ENCODE data around the gene IFI30. TPM values are rescaled to one million over a fixed set of nuclear protein-coding genes. Genes with fewer than 3 reads are reported as not detected.

Gene IFI30
- total and polyA plus RNA-seq, 7 donors: 9.1 to 412 (median 45.7) TPM

- WGBS, 2 donors: 3 to 5% methylated on average over 46 of the region's 46 CpGs
- intact Hi-C loops (cut with DNase I): loop anchor here (1.0 to 5.0 kb wide), 2 partner anchors 11 to 41 kb away; partner anchors contain the start of genes PIK3R2 and RAB3A
Observed at GRCh38 chr19:18193388-18194180, 20.0 kb downstream of the IFI30 start.

DNA sequence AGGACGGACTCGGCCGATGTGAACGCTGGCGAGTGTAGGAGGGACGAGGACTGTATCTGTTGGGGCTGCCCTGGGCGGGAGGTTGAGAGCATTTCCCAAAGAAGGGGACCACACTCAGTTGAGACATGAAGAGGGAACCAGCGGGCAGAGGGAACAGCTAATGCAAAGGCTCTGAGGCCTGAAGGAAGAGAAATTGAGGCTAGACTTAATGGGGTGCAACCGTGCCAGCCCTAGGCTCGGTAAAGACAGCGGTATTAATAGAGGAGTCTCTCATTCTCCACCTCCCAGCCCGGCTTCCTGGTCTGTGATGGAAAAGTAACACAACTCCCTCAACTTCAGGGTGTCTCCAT is 20.5 kb downstream of the IFI30 start:
- WGBS, 2 donors: 54 to 71% methylated on average over 12 of the region's 12 CpGs
- Histone ChIP-seq H3K9me3 (no peaks in the 10 kb centered on the region), H3K4me1 (peaks cover 0 to 31% (median 24%) of the 10 kb centered on the region in 4 donors), H3K36me3 (peaks cover 0 to 34% (median 3%) of the 10 kb centered on the region in 4 donors), H3K27ac (peak overlapping the region; percentile 94 to 98 (median 96)), H3K4me3 (peak overlapping the region in 3 of 4 donors; percentile 82 to 91 (median 85)), H3K27me3 (no peaks in the 10 kb centered on the region)
- intact Hi-C loops (cut with DNase I): loop anchor here (5.0 kb wide), 1 partner anchor 42 kb away; the partner anchor contains the start of gene PIK3R2
- TF ChIP-seq CTCF (IDR thresholded peaks at IDR 0.05) (no peak), EP300 (IDR thresholded peaks at IDR 0.05) (no peak), POLR2AphosphoS5 (IDR thresholded peaks at IDR 0.05) (no peak), POLR2A (IDR thresholded peaks at IDR 0.05) (no peak)
- DNase-seq: no peak

More at GRCh38 chr19:18193388-18194180, 20.0 kb downstream of the IFI30 start:
- no peak for TF ChIP-seq EP300 (IDR thresholded peaks at IDR 0.05)
- no peak for TF ChIP-seq POLR2A (IDR thresholded peaks at IDR 0.05)
- no peak for TF ChIP-seq POLR2AphosphoS5 (IDR thresholded peaks at IDR 0.05)
- TF ChIP-seq CTCF (IDR thresholded peaks at IDR 0.05): no peak
- Histone ChIP-seq H3K4me3 (peak overlapping the region; percentile 75 to 91 (median 84)), H3K27me3 (no peaks in the 10 kb centered on the region), H3K27ac (peak overlapping the region; percentile 94 to 98 (median 96)), H3K4me1 (peaks cover 0 to 31% (median 24%) of the 10 kb centered on the region in 4 donors), H3K9me3 (no peaks in the 10 kb centered on the region), H3K36me3 (peaks cover 0 to 28% (median 3%) of the 10 kb centered on the region in 4 donors)
- peak; percentile 79 for DNase-seq

DNA sequence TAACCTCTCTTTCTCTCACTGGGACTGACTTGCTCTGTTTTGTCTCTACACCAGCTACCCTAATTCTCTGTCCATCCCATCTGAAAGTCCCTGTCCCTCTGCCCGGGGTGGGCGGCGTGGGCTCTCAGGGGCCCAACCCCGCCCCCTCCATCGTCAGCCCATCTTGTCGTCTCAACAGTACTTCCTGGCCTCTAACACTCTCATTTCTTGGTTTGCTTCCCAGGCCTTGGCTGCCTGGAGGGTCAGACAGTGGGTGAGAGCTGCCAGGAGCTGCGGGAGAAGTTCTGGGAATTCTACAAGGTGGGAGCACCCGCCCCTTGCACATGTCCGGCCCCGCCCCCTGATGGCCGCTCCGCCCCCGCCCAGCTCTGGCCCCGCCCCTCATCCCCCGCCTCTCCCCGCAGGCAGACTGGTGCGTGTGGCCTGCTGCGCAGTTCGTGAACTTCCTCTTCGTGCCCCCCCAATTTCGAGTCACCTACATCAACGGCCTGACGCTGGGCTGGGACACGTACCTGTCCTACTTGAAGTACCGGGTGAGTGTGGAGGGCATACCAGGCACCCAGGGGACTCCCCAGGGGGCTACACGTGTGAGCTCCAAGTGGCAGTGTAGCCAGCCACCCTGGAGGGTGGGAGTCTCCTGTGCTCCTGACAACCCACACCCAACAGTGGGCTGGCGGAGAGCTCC is 21.1 kb downstream of the IFI30 start:
- peak overlapping the region; percentile 18 to 91 (median 50) for H3K4me3 ChIP-seq
- H3K36me3 ChIP-seq: peaks cover 0 to 39% (median 6%) of the 10 kb centered on the region in 4 donors
- no peaks in the 10 kb centered on the region for H3K27me3 ChIP-seq
- H3K4me1 ChIP-seq: peaks cover 0 to 31% (median 24%) of the 10 kb centered on the region in 4 donors
- intact Hi-C loops (cut with DNase I): loop anchor here (5.0 kb wide), 1 partner anchor 42 kb away; the partner anchor contains the start of gene PIK3R2
- peak overlapping the region; percentile 94 to 98 (median 96) for H3K27ac ChIP-seq
- H3K9me3 ChIP-seq: no peaks in the 10 kb centered on the region
- WGBS, 2 donors: 34 to 43% methylated on average over 27 of the region's 27 CpGs
- peak; percentile 90 for DNase-seq
- TF ChIP-seq POLR2AphosphoS5 (IDR thresholded peaks at IDR 0.05) (peak in 2 of 4 donors; percentile 10 to 37), EP300 (IDR thresholded peaks at IDR 0.05) (no peak)

DNA sequence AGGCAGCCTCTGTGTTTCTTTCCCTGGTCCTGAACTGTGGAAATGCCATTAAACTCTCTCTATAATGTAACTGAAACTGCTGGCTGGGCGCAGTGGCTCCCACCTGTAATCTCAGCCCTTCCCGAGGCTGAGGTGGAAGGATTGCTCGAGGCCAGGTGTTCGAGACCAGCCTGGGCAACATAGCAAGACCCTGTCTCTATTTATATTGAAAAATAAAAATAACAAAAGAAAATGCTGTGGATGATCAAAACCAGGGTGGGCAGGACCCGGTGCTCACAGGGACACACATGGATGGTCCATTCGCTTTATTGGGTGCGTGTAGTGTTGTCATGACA is 22.9 kb downstream of the IFI30 start:
- Histone ChIP-seq H3K9me3 (no peaks in the 10 kb centered on the region), H3K36me3 (peaks cover 0 to 50% (median 8%) of the 10 kb centered on the region in 4 donors), H3K27me3 (no peaks in the 10 kb centered on the region), H3K27ac (peak overlapping the region in 3 of 4 donors; percentile 94 to 98 (median 98)), H3K4me1 (peaks cover 0 to 30% (median 23%) of the 10 kb centered on the region in 4 donors), H3K4me3 (no peak overlapping the region)
- intact Hi-C loops (cut with DNase I): no loop called here
- DNase-seq: no peak
- 82 to 93% methylated on average over 7 of the region's 7 CpGs for WGBS, 2 donors
- TF ChIP-seq CTCF (IDR thresholded peaks at IDR 0.05) (no peak), POLR2A (IDR thresholded peaks at IDR 0.05) (no peak), EP300 (IDR thresholded peaks at IDR 0.05) (no peak), POLR2AphosphoS5 (IDR thresholded peaks at IDR 0.05) (no peak)

- intact Hi-C loops (cut with DNase I): no loop called here
- DNase-seq: no peak
- Histone ChIP-seq H3K9me3 (no peaks in the 10 kb centered on the region), H3K4me3 (no peak overlapping the region), H3K4me1 (peaks cover 0 to 22% (median 19%) of the 10 kb centered on the region in 4 donors), H3K36me3 (peaks cover 0 to 58% (median 8%) of the 10 kb centered on the region in 4 donors), H3K27ac (peak overlapping the region in 1 of 4 donors; percentile 7), H3K27me3 (no peaks in the 10 kb centered on the region)
- TF ChIP-seq EP300 (IDR thresholded peaks at IDR 0.05): no peak
- TF ChIP-seq CTCF (IDR thresholded peaks at IDR 0.05): no peak
- no peak for TF ChIP-seq POLR2AphosphoS5 (IDR thresholded peaks at IDR 0.05)
- TF ChIP-seq POLR2A (IDR thresholded peaks at IDR 0.05): no peak
- WGBS, 2 donors: 92 to 95% methylated on average over 18 of the region's 18 CpGs
Observed at GRCh38 chr19:18197306-18197705, 23.7 kb downstream of the IFI30 start.
